PC-3 (cell line): ENCODE measurements around the gene GPN1. TPM values are rescaled to one million over a fixed set of nuclear protein-coding genes. Genes with fewer than 3 reads are reported as not detected.
A peak's percentile ranks its signal among the peaks of the same experiment; 100 is the strongest.

Experiments used
- ATAC-seq: fragments of 200-7000 bp; cut with Tn5 transposase; 2 replicates; pipeline ENCODE4 v1.9.1; 2020; ENCODE audit warnings: mild to moderate bottlenecking, moderate library complexity
- BruUV-seq: library from RNA; stranded (reverse); fragments of 400-500 nt; replicated peaks from 2 replicates; lab custom pipeline; 2021; lab: Mats Ljungman, UMichigan
- CTCF ChIA-PET: fragments of 300-600 bp; sonication (Branson Sonifier 250); formaldehyde crosslinking; loops from one replicate; lab custom pipeline; 2022; ENCODE audit warnings: antibody characterized with exemption; lab: Charles Lee
- POLR2A ChIA-PET: fragments of 300-600 bp; sonication (Branson Sonifier 250); formaldehyde crosslinking; loops from one replicate; lab custom pipeline; 2022; ENCODE audit warnings: antibody characterized with exemption; ENCODE audit not compliant: unreplicated experiment; lab: Charles Lee
- DNase-seq: peaks from one replicate; pipeline ENCODE4 v3.0.0-alpha.2; 2015
- H2AFZ ChIP-seq: fragments of 300-600 bp; sonication (generic); 2 replicates; pipeline ENCODE4 v1.6.0; 2016; ENCODE audit warnings: antibody characterized with exemption, low read length
- H3F3A ChIP-seq: fragments of 300-600 bp; sonication (generic); one replicate; pipeline ENCODE4 v1.6.0; 2017; ENCODE audit warnings: antibody characterized with exemption, low read length, control low read depth, mild to moderate bottlenecking; ENCODE audit not compliant: unreplicated experiment
- H3K27ac ChIP-seq: fragments of 300-600 bp; sonication (generic); 2 replicates; pipeline ENCODE4 v1.5.1; 2016; ENCODE audit warnings: mild to moderate bottlenecking, low read length
- H3K27me3 ChIP-seq: fragments of 300-600 bp; sonication (generic); 2 replicates; pipeline ENCODE4 v1.6.1; 2016; ENCODE audit warnings: low read length, mixed read lengths
- H3K36me3 ChIP-seq: fragments of 300-600 bp; sonication (generic); 2 replicates; pipeline ENCODE4 v1.6.1; 2016; ENCODE audit warnings: low read depth, mixed run types, low read length, mixed read lengths
- H3K4me1 ChIP-seq: fragments of 300-600 bp; sonication (generic); 2 replicates; pipeline ENCODE4 v1.5.1; 2016; ENCODE audit warnings: low read length; ENCODE audit not compliant: insufficient read depth
- H3K4me2 ChIP-seq: fragments of 300-600 bp; sonication (generic); 2 replicates; pipeline ENCODE4 v1.6.0; 2016; ENCODE audit warnings: low read length
- H3K4me3 ChIP-seq: fragments of 300-600 bp; sonication (generic); 2 replicates; pipeline ENCODE4 v1.5.1; 2016; ENCODE audit warnings: mild to moderate bottlenecking, low read length, mixed read lengths
- H3K79me2 ChIP-seq: fragments of 300-600 bp; sonication (generic); 2 replicates; pipeline ENCODE4 v1.6.1; 2017; ENCODE audit warnings: low read length, mixed read lengths
- H3K9ac ChIP-seq: fragments of 300-600 bp; sonication (generic); 2 replicates; pipeline ENCODE4 v1.6.0; 2016; ENCODE audit warnings: mild to moderate bottlenecking, low read length
- H3K9me2 ChIP-seq: fragments of 300-600 bp; sonication (generic); replicated peaks from 2 replicates; pipeline ENCODE4 v1.6.1; 2016; ENCODE audit warnings: mixed run types, low read length, mixed read lengths
- H3K9me3 ChIP-seq: fragments of 300-600 bp; sonication (generic); 2 replicates; pipeline ENCODE4 v1.6.1; 2016; ENCODE audit warnings: low read length, mixed read lengths
- H4K20me1 ChIP-seq: fragments of 300-600 bp; sonication (generic); 2 replicates; pipeline ENCODE4 v1.6.1; 2016; ENCODE audit warnings: low read length, mixed read lengths
- CTCF ChIP-seq: fragments of 300-600 bp; sonication (generic); conservative IDR thresholded peaks from 2 replicates; pipeline ENCODE4 v1.5.1; 2017; ENCODE audit warnings: antibody characterized with exemption, low read depth, mild to moderate bottlenecking, low read length
- EZH2 ChIP-seq: fragments of 300-600 bp; sonication (generic); IDR thresholded peaks from one replicate; pipeline ENCODE4 v1.6.1; 2017; ENCODE audit warnings: antibody characterized with exemption, mild to moderate bottlenecking, low read length; ENCODE audit not compliant: unreplicated experiment
- EZH2phosphoT487 ChIP-seq: fragments of 300-600 bp; sonication (generic); IDR thresholded peaks from 2 replicates; pipeline ENCODE4 v1.6.1; 2018; ENCODE audit warnings: mild to moderate bottlenecking, antibody characterized with exemption, low read length, borderline replicate concordance
- intact Hi-C: fragments of 100-400 bp; cut with micrococcal nuclease; formaldehyde crosslinking; loops from 2 replicates; pipeline ENCODE4 v1.9.0; 2023
- total RNA-seq: library from RNA; depleted of rRNA; stranded (reverse); fragments of >200 nt; gene quantifications from 2 replicates; pipeline ENCODE4 v1.2.3, GENCODE V29; 2014

The GPN1 gene
- total RNA-seq, 1 experiment from 2014 or later: 46.8 TPM

GRCh38 chr2:27647737-27648136 lies 18.9 kb downstream of the GPN1 start:
- no peaks in the 10 kb centered on the region for H3K27me3 ChIP-seq
- H3K9ac ChIP-seq: no peak overlapping the region
- H3K27ac ChIP-seq: no peak overlapping the region
- TF ChIP-seq CTCF: no peak
- no peak for TF ChIP-seq EZH2phosphoT487
- TF ChIP-seq EZH2: no peak
- no peak for ATAC-seq
- H3K79me2 ChIP-seq: no peaks in the 10 kb centered on the region
- H3K4me1 ChIP-seq: peaks cover 7% of the 10 kb centered on the region
- intact Hi-C loops: no loop called here
- no peak overlapping the region for H3K4me2 ChIP-seq
- ChIA-PET CTCF (interaction anchor here (0.6 to 0.7 kb wide), 2 partner anchors 16 to 36 kb away, joined by 3 to 4 read pairs; partner anchors contain the start of gene SUPT7L), POLR2A (no interaction called here)
- H4K20me1 ChIP-seq: no peaks in the 10 kb centered on the region
- no TSS peak for BruUV-seq
- DNase-seq: no peak
- H3K9me3 ChIP-seq: no peaks in the 10 kb centered on the region
- H3K4me3 ChIP-seq: no peak overlapping the region
- H3K36me3 ChIP-seq: peaks cover 59% of the 10 kb centered on the region; the same call in 1 of the 2 replicates
- no peaks in the 10 kb centered on the region for H3F3A ChIP-seq
- no peak overlapping the region for H2AFZ ChIP-seq
- H3K9me2 ChIP-seq: no peaks in the 10 kb centered on the region

GRCh38 chr2:27651056-27651455 lies 22.2 kb downstream of the GPN1 start:
- ChIA-PET CTCF (no interaction called here), POLR2A (no interaction called here)
- no peak overlapping the region for H3K4me2 ChIP-seq
- no peaks in the 10 kb centered on the region for H3K79me2 ChIP-seq
- H3K9me3 ChIP-seq: no peaks in the 10 kb centered on the region
- H2AFZ ChIP-seq: no peak overlapping the region
- ATAC-seq (no peak), DNase-seq (no peak)
- no peak for TF ChIP-seq EZH2phosphoT487
- TF ChIP-seq CTCF: no peak
- TF ChIP-seq EZH2: no peak
- no peak overlapping the region for H3K9ac ChIP-seq
- H3K27me3 ChIP-seq: no peaks in the 10 kb centered on the region
- H3K4me3 ChIP-seq: no peak overlapping the region
- H3K4me1 ChIP-seq: peaks cover 36% of the 10 kb centered on the region
- no peaks in the 10 kb centered on the region for H4K20me1 ChIP-seq
- peaks cover 60% of the 10 kb centered on the region; the same call in 1 of the 2 replicates for H3K36me3 ChIP-seq
- no TSS peak for BruUV-seq
- H3F3A ChIP-seq: no peaks in the 10 kb centered on the region
- H3K27ac ChIP-seq: no peak overlapping the region
- H3K9me2 ChIP-seq: no peaks in the 10 kb centered on the region
- intact Hi-C loops: loop anchor here (10.0 kb wide), 1 partner anchor 246 kb away; the partner anchor contains the start of gene PPM1G

DNA sequence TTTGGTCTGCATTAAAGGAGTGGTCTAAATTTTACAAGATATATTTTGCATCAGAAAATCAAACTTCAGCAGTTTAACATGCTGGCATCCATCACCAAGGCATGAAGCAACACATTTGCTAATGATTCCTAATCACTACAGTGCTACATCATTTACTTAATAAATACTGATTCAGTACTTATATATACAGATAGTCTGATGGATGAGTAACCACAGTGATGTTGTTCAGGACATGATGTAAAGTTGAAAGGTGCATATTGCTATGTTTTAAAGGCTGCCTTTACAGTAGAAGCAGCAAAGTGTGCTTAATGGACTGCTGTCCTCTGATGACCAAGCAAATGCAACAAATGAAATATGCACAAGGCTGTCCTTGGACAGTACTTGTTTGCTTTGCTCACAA lies 23.5 kb downstream of the GPN1 start:
- Histone ChIP-seq H3K4me1 (peaks cover 38% of the 10 kb centered on the region), H3K27ac (peak overlapping the region; percentile 55), H2AFZ (no peak overlapping the region), H3K27me3 (no peaks in the 10 kb centered on the region), H3K79me2 (no peaks in the 10 kb centered on the region), H3K9me2 (no peaks in the 10 kb centered on the region), H3K4me2 (peak overlapping the region; percentile 36), H4K20me1 (no peaks in the 10 kb centered on the region), H3K36me3 (peaks cover 58% of the 10 kb centered on the region; the same call in 1 of the 2 replicates), H3F3A (no peaks in the 10 kb centered on the region), H3K4me3 (no peak overlapping the region), H3K9ac (no peak overlapping the region), H3K9me3 (no peaks in the 10 kb centered on the region)
- no peak for DNase-seq
- TF ChIP-seq EZH2phosphoT487 (no peak), CTCF (no peak), EZH2 (no peak)
- intact Hi-C loops: loop anchor here (10.0 kb wide), 1 partner anchor 248 kb away; the partner anchor contains the start of gene PPM1G
- CTCF ChIA-PET: interaction anchor here (0.6 to 0.7 kb wide), 2 partner anchors 24 to 219 kb away, joined by 3 read pairs; no protein-coding TSS in a partner anchor
- peak; percentile 6 for ATAC-seq
- BruUV-seq: no TSS peak
- POLR2A ChIA-PET: no interaction called here
